A673 (cell line): ENCODE measurements around the gene NPHP1.

ENCODE experiments used
- CTCF ChIP-seq: fragments of 300-800, 200-600 bp; sonication (generic); conservative IDR thresholded peaks from 2 replicates; pipeline ENCODE4 v1.5.1; 2017; ENCODE audit warnings: low read depth, mild to moderate bottlenecking, antibody characterized with exemption, low read length, moderate library complexity, mixed read lengths
- EZH2 ChIP-seq: fragments of 200-600 bp; sonication (generic); IDR thresholded peaks from 2 replicates; pipeline ENCODE4 v1.6.1; 2017; ENCODE audit warnings: borderline replicate concordance, low read depth, mild to moderate bottlenecking, mixed read lengths, antibody characterized with exemption, low read length; ENCODE audit not compliant: poor library complexity, severe bottlenecking

GRCh38 chr2:110197452-110197851, 7.4 kb downstream of the NPHP1 start:
- TF ChIP-seq CTCF, result no peak
- TF ChIP-seq EZH2, result no peak
